SK-N-SH (cell line): ENCODE results near the gene COLEC12. TPM values are rescaled to one million over a fixed set of nuclear protein-coding genes. Genes with fewer than 3 reads are reported as not detected.

Source experiments
- CTCF ChIA-PET: fragments of 300-600, 350-600 bp; formaldehyde crosslinking; extraction: SDS; loops from one replicate; lab custom pipeline; 2021; lab: Yijun Ruan, JAX
- POLR2A ChIA-PET: fragments of 350-600 bp; sonication (Branson Sonifier 250); formaldehyde crosslinking; extraction: SDS; loops from one replicate; lab custom pipeline; 2020; ENCODE audit warnings: antibody characterized with exemption, inconsistent platforms; lab: Yijun Ruan, JAX
- DNase-seq: peaks from one replicate; pipeline ENCODE4 v3.0.0; 2012
- H2AFZ ChIP-seq: fragments of 200-600 bp; sonication (generic); 2 replicates; pipeline ENCODE4 v1.8.1; 2016; ENCODE audit warnings: antibody characterized with exemption, mild to moderate bottlenecking, low read depth
- H3F3A ChIP-seq: fragments of 200-600 bp; sonication (generic); replicated peaks from 2 replicates; pipeline ENCODE3; 2016; ENCODE audit warnings: antibody characterized with exemption, mild to moderate bottlenecking; ENCODE audit not compliant: insufficient read depth
- H3K27ac ChIP-seq, 2 experiments: fragments of 200-500 bp in 1 of 2; fragments of 200-600 bp in 1 of 2; sonication (Bioruptor generic) in 1 of 2; sonication (generic), shearing (Covaris generic) in 1 of 2; 2 replicates each; pipeline versions ENCODE4 v1.5.1 to v1.6.1; 2014 to 2016; ENCODE audit warnings: low read depth in 2 of 2, inconsistent platforms in 1 of 2, low read length in 1 of 2, mild to moderate bottlenecking in 1 of 2, mixed read lengths in 1 of 2
- H3K27me3 ChIP-seq: fragments of 200-600 bp; sonication (generic), shearing (Covaris generic); 2 replicates; pipeline ENCODE4 v1.6.1; 2016; ENCODE audit warnings: mixed run types; ENCODE audit not compliant: insufficient read depth
- H3K36me3 ChIP-seq, 2 experiments: fragments of 200-500 bp in 1 of 2; fragments of 200-600 bp in 1 of 2; sonication (Bioruptor generic) in 1 of 2; sonication (generic) in 1 of 2; replicated peaks in 1 of 2; 2 replicates each; pipeline versions ENCODE3 to v1.5.1; 2014 to 2016; ENCODE audit warnings: low read length in 1 of 2, mild to moderate bottlenecking in 1 of 2; ENCODE audit not compliant: insufficient read depth in 2 of 2, control insufficient read depth in 1 of 2
- H3K4me1 ChIP-seq, 2 experiments: fragments of 200-500 bp in 1 of 2; fragments of 200-600 bp in 1 of 2; sonication (Bioruptor generic) in 1 of 2; sonication (generic), shearing (Covaris generic) in 1 of 2; 2 replicates each; pipeline versions ENCODE4 v1.5.1 to v1.6.1; 2014 to 2016; ENCODE audit warnings: low read depth in 1 of 2, low read length in 1 of 2, mixed run types in 1 of 2; ENCODE audit not compliant: insufficient read depth in 2 of 2, control insufficient read depth in 1 of 2
- H3K4me2 ChIP-seq: fragments of 200-600 bp; sonication (generic), shearing (Covaris generic); 2 replicates; pipeline ENCODE4 v1.6.1; 2017; ENCODE audit warnings: mixed run types
- H3K4me3 ChIP-seq, 2 experiments: fragments of 200-500 bp in 1 of 2; fragments of 200-600 bp in 1 of 2; sonication (Bioruptor generic) in 1 of 2; sonication (generic), shearing (Covaris generic) in 1 of 2; 2 replicates each; pipeline versions ENCODE4 v1.5.1 to v1.8.1; 2014 to 2016; ENCODE audit warnings: low read depth in 2 of 2, inconsistent platforms in 1 of 2, low read length in 1 of 2, mild to moderate bottlenecking in 1 of 2, mixed read lengths in 1 of 2, moderate library complexity in 1 of 2
- H3K79me2 ChIP-seq: fragments of 200-600 bp; sonication (generic); 2 replicates; pipeline ENCODE4 v1.8.1; 2017; ENCODE audit warnings: mild to moderate bottlenecking; ENCODE audit not compliant: insufficient read depth
- H3K9ac ChIP-seq: fragments of 200-600 bp; sonication (generic); 2 replicates; pipeline ENCODE4 v1.6.1; 2017; ENCODE audit warnings: mixed run types
- H3K9me2 ChIP-seq: fragments of 200-600 bp; sonication (generic); 2 replicates; pipeline ENCODE4 v1.6.1; 2017; ENCODE audit warnings: mixed run types
- H3K9me3 ChIP-seq: fragments of 200-600 bp; sonication (generic); 2 replicates; pipeline ENCODE4 v1.6.1; 2017; ENCODE audit warnings: mixed run types, mild to moderate bottlenecking, moderate library complexity
- H4K20me1 ChIP-seq: fragments of 200-600 bp; sonication (generic); 2 replicates; pipeline ENCODE4 v1.6.1; 2017; ENCODE audit warnings: mild to moderate bottlenecking, mixed run types; ENCODE audit not compliant: insufficient read depth
- CTCF ChIP-seq: fragments of 200-600 bp; sonication (generic); IDR thresholded peaks from 2 replicates; pipeline ENCODE4 v1.6.1; 2017; ENCODE audit warnings: antibody characterized with exemption, mild to moderate bottlenecking, moderate library complexity
- ELF1 ChIP-seq: IDR thresholded peaks from 2 replicates; pipeline ENCODE4 v1.4.0; 2012
- FOSL2 ChIP-seq: IDR thresholded peaks from 2 replicates; pipeline ENCODE4 v1.4.0; 2012; ENCODE audit warnings: low read depth, mild to moderate bottlenecking, moderate library complexity, borderline replicate concordance
- FOXM1 ChIP-seq: IDR thresholded peaks from 2 replicates; pipeline ENCODE4 v1.4.0; 2012; ENCODE audit warnings: low read depth, mild to moderate bottlenecking
- IRF3 ChIP-seq: fragments of 150-350 bp; IDR thresholded peaks from 2 replicates; pipeline ENCODE4 v1.6.1; 2016; ENCODE audit warnings: mild to moderate bottlenecking, low read depth, low read length
- MEF2A ChIP-seq: IDR thresholded peaks from 2 replicates; pipeline ENCODE4 v1.4.0; 2012; ENCODE audit warnings: low read depth, borderline replicate concordance
- PBX3 ChIP-seq: IDR thresholded peaks from 2 replicates; pipeline ENCODE4; 2012
- POLR2AphosphoS5 ChIP-seq: IDR thresholded peaks from 2 replicates; pipeline ENCODE4 v1.6.1; 2012; ENCODE audit warnings: low read depth, low read length
- RAD21 ChIP-seq: IDR thresholded peaks from 2 replicates; pipeline ENCODE4 v1.6.1; 2012; ENCODE audit warnings: mild to moderate bottlenecking, low read length
- RCOR1 ChIP-seq: fragments of 150-350 bp; IDR thresholded peaks from 2 replicates; pipeline ENCODE4 v1.6.1; 2017; ENCODE audit warnings: antibody characterized with exemption, low read length
- RFX5 ChIP-seq: IDR thresholded peaks from 2 replicates; pipeline ENCODE4 v1.6.1; 2012; ENCODE audit warnings: mild to moderate bottlenecking, improper control_type of control experiment, low read length
- RXRA ChIP-seq: IDR thresholded peaks from 2 replicates; pipeline ENCODE4 v1.4.0; 2012; ENCODE audit warnings: low read depth, mild to moderate bottlenecking, borderline replicate concordance
- TAF1 ChIP-seq: IDR thresholded peaks from 2 replicates; pipeline ENCODE4 v1.6.1; 2012; ENCODE audit warnings: low read depth, mild to moderate bottlenecking, low read length, moderate library complexity, borderline replicate concordance
- TCF12 ChIP-seq: IDR thresholded peaks from 2 replicates; pipeline ENCODE4 v1.4.0; 2012
- WGBS: methylation state at CpG from one replicate; pipeline ENCODE4 v1.1.6; 2017; ENCODE audit warnings: low lambda C conversion rate; 5-methylcytosine and 5-hydroxymethylcytosine counted together
- polyA plus RNA-seq, 3 experiments: library from polyadenylated mRNA; depleted of rRNA; stranded (reverse); fragments of >200 nt; gene quantifications; 2 replicates each; pipeline ENCODE4 v1.2.3, GENCODE V29; 2012

Gene COLEC12
- polyA plus RNA-seq, 1 of the 3 experiments (the other 2 are of a cell fraction) = 41.2 TPM

GRCh38 chr18:526681-527080 lies 26.2 kb upstream of the COLEC12 start:
- Histone ChIP-seq H3K4me3 (no peak overlapping the region), H3K79me2 (no peaks in the 10 kb centered on the region), H3F3A (no peaks in the 10 kb centered on the region), H4K20me1 (no peaks in the 10 kb centered on the region), H2AFZ (no peak overlapping the region), H3K9me2 (no peaks in the 10 kb centered on the region), H3K27me3 (no peaks in the 10 kb centered on the region), H3K9me3 (no peaks in the 10 kb centered on the region), H3K27ac (no peak overlapping the region), H3K9ac (no peak overlapping the region), H3K4me2 (no peak overlapping the region), H3K36me3 (no peaks in the 10 kb centered on the region), H3K4me1 (peaks cover 0 to 14% of the 10 kb centered on the region in 2 experiments; a peak in 1 of 4 replicates)
- WGBS = 67% methylated on average over 2 of the region's 2 CpGs
- DNase-seq = no peak
- TF ChIP-seq FOXM1 (no peak), RAD21 (no peak), MEF2A (no peak), TCF12 (no peak), POLR2AphosphoS5 (no peak), ELF1 (no peak)
- ChIA-PET POLR2A (no interaction called here), CTCF (no interaction called here)

GRCh38 chr18:525036-525797 lies 24.7 kb upstream of the COLEC12 start:
- no peaks in the 10 kb centered on the region for H3K9me2 ChIP-seq
- no peak for DNase-seq
- peaks cover 0 to 14% of the 10 kb centered on the region in 2 experiments; a peak in 1 of 4 replicates for H3K4me1 ChIP-seq
- no peaks in the 10 kb centered on the region for H3F3A ChIP-seq
- H3K27me3 ChIP-seq = no peaks in the 10 kb centered on the region
- H3K27ac ChIP-seq = peak overlapping the region in 1 of 2 experiments; percentile 9; a peak in 1 of 4 replicates
- H3K9me3 ChIP-seq = no peaks in the 10 kb centered on the region
- POLR2A ChIA-PET = no interaction called here
- CTCF ChIA-PET = no interaction called here
- 32% methylated on average over 6 of the region's 6 CpGs for WGBS
- no peaks in the 10 kb centered on the region for H4K20me1 ChIP-seq
- H3K4me3 ChIP-seq = no peak overlapping the region
- TF ChIP-seq FOXM1 (no peak), FOSL2 (peak; percentile 9; the same call in 1 of the 2 replicates), IRF3 (no peak), PBX3 (peak; percentile 44; the same call in 1 of the 2 replicates), TAF1 (no peak), ELF1 (no peak), RAD21 (no peak), RCOR1 (no peak), CTCF (no peak), RXRA (no peak), RFX5 (no peak)
- no peaks in the 10 kb centered on the region for H3K36me3 ChIP-seq
- no peaks in the 10 kb centered on the region for H3K79me2 ChIP-seq
- peak overlapping the region; percentile 32 for H3K4me2 ChIP-seq
- no peak overlapping the region for H3K9ac ChIP-seq
- H2AFZ ChIP-seq = peak overlapping the region; percentile 69
